ENCODE data around the gene MS4A13. TPM values are rescaled to one million over a fixed set of nuclear protein-coding genes. Genes with fewer than 3 reads are reported as not detected.

MS4A13 gene
- total and polyA plus RNA-seq, 10 of the 15 experiments (the other 5 are each of a cell fraction or from before 2014, with no cell fraction given), result not detected

DNA sequence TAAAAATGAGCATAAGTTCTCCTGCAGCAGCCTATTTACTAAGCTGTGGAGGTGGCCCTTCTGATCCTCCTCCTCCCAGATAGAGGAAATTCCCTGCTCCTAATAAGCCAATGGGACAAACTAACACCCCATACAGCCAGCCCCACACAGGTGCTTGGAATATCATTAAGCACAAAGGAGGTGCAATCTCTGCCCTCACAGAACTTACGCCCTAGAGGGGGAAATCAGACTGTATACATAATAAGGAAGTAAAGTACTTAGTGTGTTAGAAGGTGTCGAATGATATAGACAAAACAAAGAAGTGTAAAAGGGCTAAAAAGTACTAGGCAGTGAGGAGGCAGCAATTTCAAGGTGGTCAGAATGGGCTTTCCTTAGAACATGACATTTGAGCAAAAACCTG is 16.8 kb upstream of the MS4A13 start (continued):
- TF ChIP-seq RCOR1 (conservative IDR thresholded peaks at IDR 0.05; ENCODE audit: low read depth, low read length), result no peak
- TF ChIP-seq JUND (IDR thresholded peaks at IDR 0.05; ENCODE audit: low read depth, low read length), result no peak
- TF ChIP-seq POLR2A (IDR thresholded peaks at IDR 0.05; ENCODE audit: low read depth, low read length), result no peak
- TF ChIP-seq HDAC2 (IDR thresholded peaks at IDR 0.05), result no peak
- TF ChIP-seq, protein P1, sequence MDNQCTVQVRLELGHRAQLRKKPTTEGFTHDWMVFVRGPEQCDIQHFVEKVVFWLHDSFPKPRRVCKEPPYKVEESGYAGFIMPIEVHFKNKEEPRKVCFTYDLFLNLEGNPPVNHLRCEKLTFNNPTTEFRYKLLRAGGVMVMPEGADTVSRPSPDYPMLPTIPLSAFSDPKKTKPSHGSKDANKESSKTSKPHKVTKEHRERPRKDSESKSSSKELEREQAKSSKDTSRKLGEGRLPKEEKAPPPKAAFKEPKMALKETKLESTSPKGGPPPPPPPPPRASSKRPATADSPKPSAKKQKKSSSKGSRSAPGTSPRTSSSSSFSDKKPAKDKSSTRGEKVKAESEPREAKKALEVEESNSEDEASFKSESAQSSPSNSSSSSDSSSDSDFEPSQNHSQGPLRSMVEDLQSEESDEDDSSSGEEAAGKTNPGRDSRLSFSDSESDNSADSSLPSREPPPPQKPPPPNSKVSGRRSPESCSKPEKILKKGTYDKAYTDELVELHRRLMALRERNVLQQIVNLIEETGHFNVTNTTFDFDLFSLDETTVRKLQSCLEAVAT (IDR thresholded peaks at IDR 0.05), result no peak
- TF ChIP-seq CBX5 (IDR thresholded peaks at IDR 0.05; ENCODE audit: low read depth), result no peak
- TF ChIP-seq FOS (IDR thresholded peaks at IDR 0.05; ENCODE audit: borderline replicate concordance, extremely low read depth, insufficient read length), result no peak
- TF ChIP-seq, protein P2, sequence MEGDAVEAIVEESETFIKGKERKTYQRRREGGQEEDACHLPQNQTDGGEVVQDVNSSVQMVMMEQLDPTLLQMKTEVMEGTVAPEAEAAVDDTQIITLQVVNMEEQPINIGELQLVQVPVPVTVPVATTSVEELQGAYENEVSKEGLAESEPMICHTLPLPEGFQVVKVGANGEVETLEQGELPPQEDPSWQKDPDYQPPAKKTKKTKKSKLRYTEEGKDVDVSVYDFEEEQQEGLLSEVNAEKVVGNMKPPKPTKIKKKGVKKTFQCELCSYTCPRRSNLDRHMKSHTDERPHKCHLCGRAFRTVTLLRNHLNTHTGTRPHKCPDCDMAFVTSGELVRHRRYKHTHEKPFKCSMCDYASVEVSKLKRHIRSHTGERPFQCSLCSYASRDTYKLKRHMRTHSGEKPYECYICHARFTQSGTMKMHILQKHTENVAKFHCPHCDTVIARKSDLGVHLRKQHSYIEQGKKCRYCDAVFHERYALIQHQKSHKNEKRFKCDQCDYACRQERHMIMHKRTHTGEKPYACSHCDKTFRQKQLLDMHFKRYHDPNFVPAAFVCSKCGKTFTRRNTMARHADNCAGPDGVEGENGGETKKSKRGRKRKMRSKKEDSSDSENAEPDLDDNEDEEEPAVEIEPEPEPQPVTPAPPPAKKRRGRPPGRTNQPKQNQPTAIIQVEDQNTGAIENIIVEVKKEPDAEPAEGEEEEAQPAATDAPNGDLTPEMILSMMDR (IDR thresholded peaks at IDR 0.05 in 2 of 3, conservative IDR thresholded peaks at IDR 0.05 in 1 of 3; ENCODE audit: control insufficient read depth in 2 of 3, extremely low read depth in 1 of 3, insufficient read depth in 1 of 3, low read depth in 3 of 3, low read length in 3 of 3), result no peak

DNA sequence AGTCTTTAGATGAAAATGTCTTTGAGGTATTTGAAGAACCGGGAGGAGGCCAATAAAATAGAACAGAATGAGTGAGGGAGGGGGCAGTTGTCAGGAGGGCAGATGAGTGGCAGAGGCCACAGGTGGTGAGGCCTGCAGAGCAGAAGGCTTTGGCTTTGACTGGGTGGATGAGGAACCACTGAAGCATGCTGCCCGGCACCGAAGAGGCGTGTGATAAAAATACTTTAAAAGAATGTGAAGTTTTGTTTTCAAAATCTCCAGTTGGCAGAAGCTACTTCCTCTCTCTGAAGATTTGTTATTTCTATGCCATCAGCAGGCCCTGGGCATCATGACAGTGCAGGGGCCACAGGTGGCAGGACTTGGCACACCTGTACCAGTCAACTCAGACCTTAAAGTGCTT is 16.3 kb upstream of the MS4A13 start:
- Histone ChIP-seq H3K79me2 (ENCODE audit: control insufficient read depth, insufficient read depth, low read length) (no peaks in the 10 kb centered on the region), H3K4me1 (ENCODE audit: control insufficient read depth, insufficient read depth, low read length) (peaks cover 20% of the 10 kb centered on the region), H4K20me1 (ENCODE audit: control insufficient read depth, insufficient read depth) (no peaks in the 10 kb centered on the region), H3K4me3 (0 out of 2 replicates have a peak overlapping the region, but pooled peaks have one; percentile 7), H3K27me3 (replicated peaks in 1 of 2; ENCODE audit: control insufficient read depth in 2 of 2, insufficient read depth in 2 of 2, low read length in 1 of 2) (no peaks in the 10 kb centered on the region), H3K36me3 (ENCODE audit: control insufficient read depth in 2 of 2, insufficient read depth in 2 of 2, low read length in 1 of 2) (no peaks in the 10 kb centered on the region), H3K4me2 (ENCODE audit: control insufficient read depth, insufficient read depth) (peak overlapping the region; percentile 57), H2AFZ (ENCODE audit: control insufficient read depth, low read depth, low read length) (peak overlapping the region; percentile 77; the same call in 1 of the 2 replicates), H3K9ac (ENCODE audit: control insufficient read depth, insufficient read depth, low read length) (no peak overlapping the region), H3K9me3 (replicated peaks; ENCODE audit: control insufficient read depth, insufficient read depth, low read length) (no peaks in the 10 kb centered on the region; the same call in 2 of the 3 replicates), H3K27ac (ENCODE audit: control insufficient read depth, insufficient read depth) (no peak overlapping the region)
- POLR2A ChIA-PET, result no interaction called here
- in situ Hi-C loops (cut with MboI), result no loop called here
- BruUV-seq (replicated peaks), result no TSS peak
- RAD21 ChIA-PET (ENCODE audit: unreplicated experiment), result no interaction called here
- WGBS (ENCODE audit: insufficient coverage, insufficient replicate concordance, low lambda C conversion rate, missing lambda C conversion rate), result 2% methylated on average over 4 of the region's 4 CpGs
- peak; percentile 27 for FAIRE-seq
- SMC1A ChIA-PET (ENCODE audit: uncharacterized antibody, unreplicated experiment), result interaction anchor here (0.9 to 1.6 kb wide), 4 partner anchors 19 to 136 kb away, joined by 3 to 6 read pairs (median 4); no protein-coding TSS in a partner anchor
- peak; percentile 98 for ATAC-seq
- CTCF ChIA-PET, result interaction anchor here (1.1 to 1.9 kb wide), 5 partner anchors 12 to 154 kb away, joined by 4 to 7 read pairs (median 4); no protein-coding TSS in a partner anchor
- intact Hi-C loops (cut with micrococcal nuclease; ENCODE audit: unreplicated experiment), result no loop called here
- peak; percentile 69 for DNase-seq (ENCODE audit: low read depth, low spot score)
- TF ChIP-seq, protein P3, sequence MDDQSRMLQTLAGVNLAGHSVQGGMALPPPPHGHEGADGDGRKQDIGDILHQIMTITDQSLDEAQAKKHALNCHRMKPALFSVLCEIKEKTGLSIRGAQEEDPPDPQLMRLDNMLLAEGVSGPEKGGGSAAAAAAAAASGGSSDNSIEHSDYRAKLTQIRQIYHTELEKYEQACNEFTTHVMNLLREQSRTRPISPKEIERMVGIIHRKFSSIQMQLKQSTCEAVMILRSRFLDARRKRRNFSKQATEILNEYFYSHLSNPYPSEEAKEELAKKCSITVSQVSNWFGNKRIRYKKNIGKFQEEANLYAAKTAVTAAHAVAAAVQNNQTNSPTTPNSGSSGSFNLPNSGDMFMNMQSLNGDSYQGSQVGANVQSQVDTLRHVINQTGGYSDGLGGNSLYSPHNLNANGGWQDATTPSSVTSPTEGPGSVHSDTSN (IDR thresholded peaks at IDR 0.05; ENCODE audit: insufficient replicate concordance, low read depth, low read length), result peak; percentile 44
- no peak for TF ChIP-seq SP1 (IDR thresholded peaks at IDR 0.05; ENCODE audit: low read depth, low read length)
- TF ChIP-seq, protein P4, sequence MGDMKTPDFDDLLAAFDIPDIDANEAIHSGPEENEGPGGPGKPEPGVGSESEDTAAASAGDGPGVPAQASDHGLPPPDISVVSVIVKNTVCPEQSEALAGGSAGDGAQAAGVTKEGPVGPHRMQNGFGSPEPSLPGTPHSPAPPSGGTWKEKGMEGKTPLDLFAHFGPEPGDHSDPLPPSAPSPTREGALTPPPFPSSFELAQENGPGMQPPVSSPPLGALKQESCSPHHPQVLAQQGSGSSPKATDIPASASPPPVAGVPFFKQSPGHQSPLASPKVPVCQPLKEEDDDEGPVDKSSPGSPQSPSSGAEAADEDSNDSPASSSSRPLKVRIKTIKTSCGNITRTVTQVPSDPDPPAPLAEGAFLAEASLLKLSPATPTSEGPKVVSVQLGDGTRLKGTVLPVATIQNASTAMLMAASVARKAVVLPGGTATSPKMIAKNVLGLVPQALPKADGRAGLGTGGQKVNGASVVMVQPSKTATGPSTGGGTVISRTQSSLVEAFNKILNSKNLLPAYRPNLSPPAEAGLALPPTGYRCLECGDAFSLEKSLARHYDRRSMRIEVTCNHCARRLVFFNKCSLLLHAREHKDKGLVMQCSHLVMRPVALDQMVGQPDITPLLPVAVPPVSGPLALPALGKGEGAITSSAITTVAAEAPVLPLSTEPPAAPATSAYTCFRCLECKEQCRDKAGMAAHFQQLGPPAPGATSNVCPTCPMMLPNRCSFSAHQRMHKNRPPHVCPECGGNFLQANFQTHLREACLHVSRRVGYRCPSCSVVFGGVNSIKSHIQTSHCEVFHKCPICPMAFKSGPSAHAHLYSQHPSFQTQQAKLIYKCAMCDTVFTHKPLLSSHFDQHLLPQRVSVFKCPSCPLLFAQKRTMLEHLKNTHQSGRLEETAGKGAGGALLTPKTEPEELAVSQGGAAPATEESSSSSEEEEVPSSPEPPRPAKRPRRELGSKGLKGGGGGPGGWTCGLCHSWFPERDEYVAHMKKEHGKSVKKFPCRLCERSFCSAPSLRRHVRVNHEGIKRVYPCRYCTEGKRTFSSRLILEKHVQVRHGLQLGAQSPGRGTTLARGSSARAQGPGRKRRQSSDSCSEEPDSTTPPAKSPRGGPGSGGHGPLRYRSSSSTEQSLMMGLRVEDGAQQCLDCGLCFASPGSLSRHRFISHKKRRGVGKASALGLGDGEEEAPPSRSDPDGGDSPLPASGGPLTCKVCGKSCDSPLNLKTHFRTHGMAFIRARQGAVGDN (IDR thresholded peaks at IDR 0.05), result no peak
- no peak for TF ChIP-seq ATF7 (IDR thresholded peaks at IDR 0.05; ENCODE audit: low read depth)
- TF ChIP-seq SMC3 (IDR thresholded peaks at IDR 0.05; ENCODE audit: borderline replicate concordance, low read length), result no peak
- no peak for TF ChIP-seq TCF12 (IDR thresholded peaks at IDR 0.05; ENCODE audit: low read depth, low read length)
